ENCODE measurements around the gene DOCK1.

GRCh38 chr10:126867567-126868365 lies 37.5 kb upstream of the DOCK1 start:
- no peak for TF ChIP-seq EZH2 (IDR thresholded peaks at IDR 0.05; ENCODE audit: borderline replicate concordance, low read depth, low read length, severe bottlenecking)
- TF ChIP-seq, protein P1, sequence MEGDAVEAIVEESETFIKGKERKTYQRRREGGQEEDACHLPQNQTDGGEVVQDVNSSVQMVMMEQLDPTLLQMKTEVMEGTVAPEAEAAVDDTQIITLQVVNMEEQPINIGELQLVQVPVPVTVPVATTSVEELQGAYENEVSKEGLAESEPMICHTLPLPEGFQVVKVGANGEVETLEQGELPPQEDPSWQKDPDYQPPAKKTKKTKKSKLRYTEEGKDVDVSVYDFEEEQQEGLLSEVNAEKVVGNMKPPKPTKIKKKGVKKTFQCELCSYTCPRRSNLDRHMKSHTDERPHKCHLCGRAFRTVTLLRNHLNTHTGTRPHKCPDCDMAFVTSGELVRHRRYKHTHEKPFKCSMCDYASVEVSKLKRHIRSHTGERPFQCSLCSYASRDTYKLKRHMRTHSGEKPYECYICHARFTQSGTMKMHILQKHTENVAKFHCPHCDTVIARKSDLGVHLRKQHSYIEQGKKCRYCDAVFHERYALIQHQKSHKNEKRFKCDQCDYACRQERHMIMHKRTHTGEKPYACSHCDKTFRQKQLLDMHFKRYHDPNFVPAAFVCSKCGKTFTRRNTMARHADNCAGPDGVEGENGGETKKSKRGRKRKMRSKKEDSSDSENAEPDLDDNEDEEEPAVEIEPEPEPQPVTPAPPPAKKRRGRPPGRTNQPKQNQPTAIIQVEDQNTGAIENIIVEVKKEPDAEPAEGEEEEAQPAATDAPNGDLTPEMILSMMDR (IDR thresholded peaks at IDR 0.05; ENCODE audit: borderline replicate concordance, extremely low read depth, low read length, poor library complexity, severe bottlenecking) = no peak

Measured in DND-41 (cell line).